H1 (cell line): Measurements from ENCODE around the gene SPR. TPM values are rescaled to one million over a fixed set of nuclear protein-coding genes. Genes with fewer than 3 reads are reported as not detected.
A peak's percentile ranks its signal among the peaks of the same experiment; 100 is the strongest.

Experiments
- CTCF ChIA-PET: fragments of 300-600 bp; sonication (Branson Sonifier 250); formaldehyde crosslinking; loops from one replicate; lab custom pipeline; 2021; ENCODE audit not compliant: partially characterized antibody; lab: Charles Lee
- POLR2A ChIA-PET: fragments of 300-600 bp; sonication (Branson Sonifier 250); formaldehyde crosslinking; loops from one replicate; lab custom pipeline; 2021; ENCODE audit warnings: inconsistent platforms; ENCODE audit not compliant: partially characterized antibody; lab: Charles Lee
- DNase-seq, 2 experiments: peaks; one replicate each; pipeline versions ENCODE4 v3.0.0 to v3.0.0-alpha.2; 2010 to 2022; ENCODE audit warnings: low spot score in 2 of 2, low read depth in 1 of 2, mixed read lengths in 1 of 2
- FAIRE-seq: peaks from 2 replicates; lab custom pipeline; 2011; peaks lifted over from hg19 to GRCh38; lab: Jason Lieb, UNC
- H2AFZ ChIP-seq: 2 replicates; pipeline ENCODE4 v1.8.1; 2012; ENCODE audit warnings: low read length, inconsistent platforms
- H2AK5ac ChIP-seq: 2 replicates; pipeline ENCODE4 v1.6.1; 2013; ENCODE audit warnings: low read depth, low read length
- H2BK120ac ChIP-seq: replicated peaks from 2 replicates; pipeline ENCODE3; 2013; ENCODE audit warnings: low read depth, low read length, inconsistent platforms
- H2BK12ac ChIP-seq: 2 replicates; pipeline ENCODE4 v1.6.1; 2013; ENCODE audit warnings: low read depth, low read length
- H2BK15ac ChIP-seq: 2 replicates; pipeline ENCODE4 v1.6.1; 2013; ENCODE audit warnings: low read length
- H2BK20ac ChIP-seq: 2 replicates; pipeline ENCODE4 v1.6.1; 2013; ENCODE audit warnings: low read length
- H2BK5ac ChIP-seq: 2 replicates; pipeline ENCODE4 v1.6.1; 2013; ENCODE audit warnings: low read depth, low read length
- H3K14ac ChIP-seq: 2 replicates; pipeline ENCODE4 v1.6.1; 2013; ENCODE audit warnings: inconsistent platforms; ENCODE audit not compliant: insufficient read length
- H3K18ac ChIP-seq: 2 replicates; pipeline ENCODE4 v1.6.1; 2013; ENCODE audit warnings: low read length; ENCODE audit errors: extremely low read depth
- H3K23ac ChIP-seq: 2 replicates; pipeline ENCODE4 v1.6.1; 2013; ENCODE audit warnings: inconsistent platforms; ENCODE audit not compliant: insufficient read length
- H3K23me2 ChIP-seq: 2 replicates; pipeline ENCODE4 v1.6.1; 2013; ENCODE audit warnings: low read depth, low read length
- H3K27ac ChIP-seq: 2 replicates; pipeline ENCODE4 v1.6.1; 2011; ENCODE audit warnings: low read depth, low read length, inconsistent platforms
- H3K27me3 ChIP-seq, 4 experiments: replicated peaks in 1 of 4; 1 replicate in 1 of 4; 2 replicates in 3 of 4; pipeline versions ENCODE4 v1.6.1 to v1.8.1; 2011 to 2013; ENCODE audit warnings: low read length in 3 of 4, mild to moderate bottlenecking in 3 of 4, inconsistent platforms in 2 of 4, mixed read lengths in 2 of 4, moderate library complexity in 1 of 4; ENCODE audit not compliant: control insufficient read depth in 3 of 4, insufficient read depth in 3 of 4; ENCODE audit errors: extremely low read depth in 1 of 4
- H3K36me3 ChIP-seq, 4 experiments: 2 replicates each; pipeline versions ENCODE4 v1.6.1 to v1.8.1; 2011 to 2013; ENCODE audit warnings: mild to moderate bottlenecking in 4 of 4, low read length in 3 of 4, moderate library complexity in 2 of 4, control low read depth in 1 of 4, inconsistent platforms in 1 of 4; ENCODE audit not compliant: insufficient read depth in 4 of 4, control insufficient read depth in 2 of 4
- H3K4ac ChIP-seq: replicated peaks from 2 replicates; pipeline ENCODE3; 2013; ENCODE audit warnings: low read length, low read depth, mixed read lengths, inconsistent platforms; ENCODE audit not compliant: insufficient read length
- H3K4me1 ChIP-seq, 4 experiments: replicated peaks in 1 of 4; 1 replicate in 1 of 4; 2 replicates in 3 of 4; pipeline versions ENCODE4 v1.6.1 to v1.8.1; 2011 to 2013; ENCODE audit warnings: low read length in 3 of 4, inconsistent platforms in 2 of 4, mixed read lengths in 1 of 4; ENCODE audit not compliant: insufficient read depth in 4 of 4, control insufficient read depth in 3 of 4
- H3K4me2 ChIP-seq, 2 experiments: 2 replicates each; pipeline versions ENCODE4 v1.6.1 to v1.8.1; 2011 to 2013; ENCODE audit warnings: low read depth in 2 of 2, low read length in 2 of 2, control low read depth in 1 of 2, inconsistent platforms in 1 of 2, mild to moderate bottlenecking in 1 of 2; ENCODE audit not compliant: insufficient read depth in 1 of 2
- H3K4me3 ChIP-seq, 4 experiments: fragments of 200-600, 300-600 bp in 1 of 4; sonication (generic), shearing (Covaris generic), sonication (Bioruptor Twin) in 1 of 4; 2 replicates each; pipeline versions ENCODE4 v1.5.1 to v1.8.1; 2011 to 2016; ENCODE audit warnings: low read length in 4 of 4, low read depth in 3 of 4, control low read depth in 2 of 4, inconsistent platforms in 2 of 4, mild to moderate bottlenecking in 2 of 4, mixed read lengths in 1 of 4, moderate library complexity in 1 of 4; ENCODE audit not compliant: insufficient read depth in 2 of 4; ENCODE audit errors: extremely low read depth in 1 of 4
- H3K56ac ChIP-seq: replicated peaks from 2 replicates; pipeline ENCODE3; 2013; ENCODE audit warnings: low read depth, mild to moderate bottlenecking, mixed read lengths, low read length, inconsistent platforms; ENCODE audit not compliant: insufficient read length
- H3K79me1 ChIP-seq: 2 replicates; pipeline ENCODE4 v1.6.1; 2013; ENCODE audit warnings: low read depth, low read length, control low read depth
- H3K79me2 ChIP-seq, 2 experiments: 2 replicates each; pipeline versions ENCODE4 v1.6.1 to v1.8.1; 2012 to 2013; ENCODE audit warnings: low read length in 2 of 2, mild to moderate bottlenecking in 2 of 2, inconsistent platforms in 1 of 2; ENCODE audit not compliant: insufficient read depth in 2 of 2, control insufficient read depth in 1 of 2
- H3K9ac ChIP-seq, 4 experiments: replicated peaks in 1 of 4; 1 replicate in 1 of 4; 2 replicates in 3 of 4; pipeline versions ENCODE4 v1.6.1 to v1.8.1; 2011 to 2013; ENCODE audit warnings: low read depth in 3 of 4, low read length in 3 of 4, control low read depth in 2 of 4, mild to moderate bottlenecking in 2 of 4, moderate library complexity in 2 of 4, inconsistent platforms in 1 of 4; ENCODE audit errors: extremely low read depth in 1 of 4
- H3K9me3 ChIP-seq, 2 experiments: 2 replicates each; pipeline versions ENCODE4 v1.6.1 to v1.8.1; 2012 to 2013; ENCODE audit warnings: mild to moderate bottlenecking in 2 of 2, moderate library complexity in 2 of 2, control low read depth in 1 of 2, inconsistent platforms in 1 of 2, low read depth in 1 of 2, low read length in 1 of 2, mixed read lengths in 1 of 2; ENCODE audit not compliant: insufficient read depth in 2 of 2
- H4K20me1 ChIP-seq, 2 experiments: replicated peaks in 1 of 2; 2 replicates each; pipeline versions ENCODE3 to v1.8.1; 2011 to 2013; ENCODE audit warnings: inconsistent platforms in 2 of 2, low read length in 2 of 2, mild to moderate bottlenecking in 1 of 2; ENCODE audit not compliant: insufficient read depth in 2 of 2, control insufficient read depth in 1 of 2
- H4K5ac ChIP-seq: 2 replicates; pipeline ENCODE4 v1.6.1; 2013; ENCODE audit warnings: low read length, low read depth, mixed read lengths, inconsistent platforms; ENCODE audit not compliant: insufficient read length
- H4K8ac ChIP-seq: 2 replicates; pipeline ENCODE4 v1.8.0; 2013; ENCODE audit warnings: mild to moderate bottlenecking, moderate library complexity, low read length, inconsistent platforms; ENCODE audit not compliant: insufficient read depth; ENCODE audit errors: extremely low read depth
- H4K91ac ChIP-seq: replicated peaks from 2 replicates; pipeline ENCODE3; 2013; ENCODE audit warnings: low read length, mixed read lengths, inconsistent platforms; ENCODE audit not compliant: insufficient read length
- BRCA1 ChIP-seq: IDR thresholded peaks from 2 replicates; pipeline ENCODE4 v1.6.1; 2012; ENCODE audit warnings: low read depth, low read length, improper control_type of control experiment
- EGR1 ChIP-seq: IDR thresholded peaks from 2 replicates; pipeline ENCODE4 v1.6.1; 2011; ENCODE audit warnings: low read depth, low read length, borderline replicate concordance
- GABPA ChIP-seq: IDR thresholded peaks from 2 replicates; pipeline ENCODE4 v1.6.1; 2011; ENCODE audit warnings: mild to moderate bottlenecking, low read length, moderate library complexity, borderline replicate concordance; ENCODE audit not compliant: insufficient read depth
- PHF8 ChIP-seq: fragments of 200-600 bp; sonication (generic); conservative IDR thresholded peaks from 2 replicates; pipeline ENCODE4 v1.7.1; 2012; ENCODE audit warnings: low read depth, mild to moderate bottlenecking, inconsistent platforms, low read length, moderate library complexity
- RAD21 ChIP-seq, 2 experiments: IDR thresholded peaks in 1 of 2; conservative IDR thresholded peaks in 1 of 2; 2 replicates each; pipeline ENCODE4 v1.6.1; 2011; ENCODE audit warnings: low read depth in 2 of 2, low read length in 2 of 2, improper control_type of control experiment in 1 of 2, inconsistent platforms in 1 of 2, mild to moderate bottlenecking in 1 of 2, moderate library complexity in 1 of 2
- SIN3A ChIP-seq, 2 experiments: IDR thresholded peaks in 1 of 2; conservative IDR thresholded peaks in 1 of 2; 2 replicates each; pipeline ENCODE4 v1.6.1; 2011 to 2012; ENCODE audit warnings: low read length in 2 of 2, improper control_type of control experiment in 1 of 2, low read depth in 1 of 2, mild to moderate bottlenecking in 1 of 2
- TEAD4 ChIP-seq: IDR thresholded peaks from 2 replicates; pipeline ENCODE4 v1.6.1; 2012; ENCODE audit warnings: low read depth, low read length, inconsistent platforms, mixed read lengths
- WGBS, 2 experiments: shearing (Covaris generic) in 1 of 2; methylation state at CpG; one replicate each; pipeline versions ENCODE4 v1.1.6 to v1.1.7; 2013 to 2015; ENCODE audit warnings: low lambda C conversion rate in 2 of 2, mixed read lengths in 2 of 2, inconsistent platforms in 1 of 2, low coverage in 1 of 2, missing lambda C conversion rate in 1 of 2; ENCODE audit not compliant: insufficient replicate concordance in 2 of 2, insufficient coverage in 1 of 2, insufficient read length in 1 of 2; ENCODE audit errors: extremely low coverage in 1 of 2, missing lambda C conversion rate in 1 of 2; 5-methylcytosine and 5-hydroxymethylcytosine counted together
- polyA plus RNA-seq, 7 experiments: library from polyadenylated mRNA; depleted of rRNA in 3 of 7; stranded (reverse) in 5 of 7; unstranded in 2 of 7; fragments of >200 nt in 5 of 7; fragments of 200-250 nt in 2 of 7; gene quantifications; 1 replicate in 5 of 7; 2 replicates in 1 of 7; 4 replicates in 1 of 7; pipeline versions ENCODE4 v1.2.1 to v1.2.3, GENCODE V29; 2011 to 2013; ENCODE audit warnings: missing spikeins in 2 of 7, mixed read lengths in 2 of 7
- total RNA-seq: library from RNA; stranded (reverse); fragmentation: NEBNext Ultra II Directional; extraction: Animal tissue kit (Norgen Biotek cat#: 25700); gene quantifications from 2 replicates; pipeline ENCODE4 v1.2.1, GENCODE V29; 2021
- TF ChIP-seq, protein P1 (sequence below): IDR thresholded peaks from 2 replicates; pipeline ENCODE4 v1.6.1; 2012; ENCODE audit warnings: inconsistent platforms
- TF ChIP-seq, protein P2 (sequence below), 3 experiments: IDR thresholded peaks; 1 replicate in 2 of 3; 2 replicates in 1 of 3; pipeline versions ENCODE4 v1.5.1 to v1.6.1; 2011; ENCODE audit warnings: low read length in 3 of 3, mild to moderate bottlenecking in 3 of 3, inconsistent platforms in 2 of 3, low read depth in 1 of 3, moderate library complexity in 1 of 3; ENCODE audit not compliant: insufficient read depth in 1 of 3; ENCODE audit errors: control extremely low read depth in 1 of 3

Gene SPR
- total and polyA plus RNA-seq, 2 of the 8 experiments (the other 6 are each of a cell fraction or from before 2014, with no cell fraction given): 4.5 to 11.5 TPM

DNA sequence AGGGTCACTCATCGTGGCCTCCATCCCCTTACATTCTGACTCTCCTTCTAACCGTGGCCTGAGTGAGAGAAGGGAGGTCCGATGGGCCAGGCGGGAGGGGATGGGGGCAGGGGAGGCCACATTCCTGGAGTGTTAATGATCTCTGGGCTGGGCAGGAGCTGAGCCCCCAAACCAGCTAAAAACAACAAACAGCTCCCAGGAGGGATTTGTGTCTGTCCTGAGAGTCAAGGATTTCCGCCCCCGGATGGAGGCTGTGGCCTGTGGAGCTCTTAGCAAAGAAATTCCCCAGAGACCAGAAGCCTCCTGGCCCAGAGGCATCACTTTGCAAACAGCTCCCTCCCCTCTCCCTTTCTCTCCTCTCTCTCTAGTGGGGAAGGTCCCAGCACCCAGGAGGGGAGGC lies 53.6 kb downstream of the SPR start:
- CTCF ChIA-PET: interaction anchor here (0.6 to 25.6 kb wide), 12 partner anchors 9 to 247 kb away, joined by 3 to 490 read pairs (median 4); partner anchors contain the start of gene SPR
- no peak overlapping the region for H3K4ac ChIP-seq
- 0 out of 2 replicates have a peak overlapping the region, but pooled peaks have one; percentile 60 for H2BK12ac ChIP-seq
- no peak overlapping the region for H4K8ac ChIP-seq
- no peak overlapping the region for H4K91ac ChIP-seq
- no peak for FAIRE-seq
- peak overlapping the region; percentile 48; the same call in 1 of the 2 replicates for H2BK5ac ChIP-seq
- no peak overlapping the region; the same call in 1 of the 2 replicates for H3K18ac ChIP-seq
- H3K79me1 ChIP-seq: no peaks in the 10 kb centered on the region
- H4K20me1 ChIP-seq: no peaks in the 10 kb centered on the region
- peak overlapping the region; percentile 93; the same call in 1 of the 2 replicates for H2BK20ac ChIP-seq
- POLR2A ChIA-PET: interaction anchor here (0.8 to 2.4 kb wide), 7 partner anchors 11 to 23 kb away, joined by 3 to 11 read pairs (median 4); partner anchors contain the start of gene EMX1
- no peak overlapping the region for H3K23ac ChIP-seq
- H3K4me1 ChIP-seq: peaks cover 0 to 22% (median 15%) of the 10 kb centered on the region in 4 experiments; a peak in 6 of 7 replicates
- peak overlapping the region in 1 of 2 experiments; percentile 6; a peak in 1 of 4 replicates for H3K4me2 ChIP-seq
- H3K27me3 ChIP-seq: peaks cover 0 to under 1% (median 0%) of the 10 kb centered on the region in 4 experiments; a peak in 2 of 7 replicates
- no peak overlapping the region for H2BK15ac ChIP-seq
- H3K23me2 ChIP-seq: no peaks in the 10 kb centered on the region
- no peak overlapping the region for H3K9ac ChIP-seq
- H4K5ac ChIP-seq: no peak overlapping the region
- H2AFZ ChIP-seq: no peak overlapping the region
- no peaks in the 10 kb centered on the region for H3K36me3 ChIP-seq
- H3K4me3 ChIP-seq: no peak overlapping the region
- no peaks in the 10 kb centered on the region for H3K79me2 ChIP-seq
- H3K9me3 ChIP-seq: no peaks in the 10 kb centered on the region
- H3K14ac ChIP-seq: no peak overlapping the region
- H2AK5ac ChIP-seq: no peak overlapping the region
- H3K27ac ChIP-seq: no peak overlapping the region
- no peak overlapping the region for H2BK120ac ChIP-seq
- DNase-seq: no peak
- no peak overlapping the region for H3K56ac ChIP-seq
- WGBS, 2 experiments: 54% methylated on average over 6 of the region's 6 CpGs; no CpG with 5 or more reads in 1 of the 2 experiments
- TF ChIP-seq, protein P1, sequence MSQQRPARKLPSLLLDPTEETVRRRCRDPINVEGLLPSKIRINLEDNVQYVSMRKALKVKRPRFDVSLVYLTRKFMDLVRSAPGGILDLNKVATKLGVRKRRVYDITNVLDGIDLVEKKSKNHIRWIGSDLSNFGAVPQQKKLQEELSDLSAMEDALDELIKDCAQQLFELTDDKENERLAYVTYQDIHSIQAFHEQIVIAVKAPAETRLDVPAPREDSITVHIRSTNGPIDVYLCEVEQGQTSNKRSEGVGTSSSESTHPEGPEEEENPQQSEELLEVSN: no peak
- no peak for TF ChIP-seq RAD21 (IDR thresholded peaks at IDR 0.05 in 1 of 2, conservative IDR thresholded peaks at IDR 0.05 in 1 of 2; ENCODE audit: low read depth in 2 of 2, low read length in 2 of 2)
- peak; percentile 47; the same call in 1 of the 2 replicates for TF ChIP-seq EGR1
- no peak for TF ChIP-seq GABPA
- TF ChIP-seq SIN3A (conservative IDR thresholded peaks at IDR 0.05 in 1 of 2, IDR thresholded peaks at IDR 0.05 in 1 of 2; ENCODE audit: low read depth in 1 of 2, low read length in 2 of 2): no peak
- TF ChIP-seq, protein P2, sequence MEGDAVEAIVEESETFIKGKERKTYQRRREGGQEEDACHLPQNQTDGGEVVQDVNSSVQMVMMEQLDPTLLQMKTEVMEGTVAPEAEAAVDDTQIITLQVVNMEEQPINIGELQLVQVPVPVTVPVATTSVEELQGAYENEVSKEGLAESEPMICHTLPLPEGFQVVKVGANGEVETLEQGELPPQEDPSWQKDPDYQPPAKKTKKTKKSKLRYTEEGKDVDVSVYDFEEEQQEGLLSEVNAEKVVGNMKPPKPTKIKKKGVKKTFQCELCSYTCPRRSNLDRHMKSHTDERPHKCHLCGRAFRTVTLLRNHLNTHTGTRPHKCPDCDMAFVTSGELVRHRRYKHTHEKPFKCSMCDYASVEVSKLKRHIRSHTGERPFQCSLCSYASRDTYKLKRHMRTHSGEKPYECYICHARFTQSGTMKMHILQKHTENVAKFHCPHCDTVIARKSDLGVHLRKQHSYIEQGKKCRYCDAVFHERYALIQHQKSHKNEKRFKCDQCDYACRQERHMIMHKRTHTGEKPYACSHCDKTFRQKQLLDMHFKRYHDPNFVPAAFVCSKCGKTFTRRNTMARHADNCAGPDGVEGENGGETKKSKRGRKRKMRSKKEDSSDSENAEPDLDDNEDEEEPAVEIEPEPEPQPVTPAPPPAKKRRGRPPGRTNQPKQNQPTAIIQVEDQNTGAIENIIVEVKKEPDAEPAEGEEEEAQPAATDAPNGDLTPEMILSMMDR (IDR thresholded peaks at IDR 0.05; ENCODE audit: control extremely low read depth in 1 of 3, insufficient read depth in 1 of 3, low read depth in 1 of 3, low read length in 3 of 3): no peak
- TF ChIP-seq BRCA1: no peak
- TF ChIP-seq PHF8: no peak
- peak; percentile 73 for TF ChIP-seq TEAD4
